ENCODE results near the gene LMAN1. TPM values are rescaled to one million over a fixed set of nuclear protein-coding genes. Genes with fewer than 3 reads are reported as not detected.

LMAN1 gene
- total and polyA plus RNA-seq, 4 donors, result 77.2 to 265 (median 98.6) TPM

DNA sequence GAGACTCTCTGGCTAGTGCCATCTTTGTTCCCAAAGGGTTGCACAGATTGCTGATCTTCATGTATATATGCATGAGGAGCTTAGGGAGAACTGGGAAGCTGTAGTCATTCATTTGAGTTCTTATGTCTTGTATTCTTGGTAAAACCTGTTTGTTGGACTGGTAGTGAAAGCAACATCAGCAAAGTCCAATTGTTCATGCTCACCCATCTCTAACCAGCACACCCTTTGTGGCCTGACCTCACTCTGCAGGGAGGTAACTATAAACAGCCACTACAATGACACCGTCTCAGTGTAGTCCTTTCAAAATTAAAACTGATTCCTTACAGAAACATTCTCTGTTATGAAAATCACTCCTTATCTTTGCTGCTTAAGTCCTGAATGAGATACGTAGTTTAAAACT is 13.9 kb upstream of the LMAN1 start:
- Histone ChIP-seq H3K27ac (ENCODE audit: low read depth in 1 of 2, low read length in 2 of 2) (no peak overlapping the region), H3K4me1 (ENCODE audit: control insufficient read depth in 4 of 4, insufficient read depth in 4 of 4, low read length in 3 of 4) (no peaks in the 10 kb centered on the region), H3K4me3 (ENCODE audit: low read depth in 1 of 3, low read length in 3 of 3) (no peak overlapping the region), H3K36me3 (ENCODE audit: control insufficient read depth in 4 of 4, insufficient read depth in 3 of 4, low read depth in 1 of 4, low read length in 3 of 4) (no peaks in the 10 kb centered on the region), H3K9ac (ENCODE audit: low read depth in 1 of 2, low read length in 2 of 2) (no peak overlapping the region), H3K27me3 (ENCODE audit: control insufficient read depth in 4 of 4, insufficient read depth in 4 of 4, low read length in 3 of 4) (no peaks in the 10 kb centered on the region), H3K9me3 (ENCODE audit: control insufficient read depth in 4 of 4, low read length in 3 of 4) (no peaks in the 10 kb centered on the region)
- no peak for DNase-seq (ENCODE audit: low spot score)
- no peak for TF ChIP-seq GABPA (IDR thresholded peaks at IDR 0.05 in 1 of 2, conservative IDR thresholded peaks at IDR 0.05 in 1 of 2)
- no peak for TF ChIP-seq HNF4A (conservative IDR thresholded peaks at IDR 0.05)
- no peak for TF ChIP-seq FOXA2 (IDR thresholded peaks at IDR 0.05)
- TF ChIP-seq SP1 (IDR thresholded peaks at IDR 0.05), result no peak
- no peak for TF ChIP-seq JUND (IDR thresholded peaks at IDR 0.05)
- TF ChIP-seq FOXA1 (IDR thresholded peaks at IDR 0.05), result no peak
- TF ChIP-seq, protein P1, sequence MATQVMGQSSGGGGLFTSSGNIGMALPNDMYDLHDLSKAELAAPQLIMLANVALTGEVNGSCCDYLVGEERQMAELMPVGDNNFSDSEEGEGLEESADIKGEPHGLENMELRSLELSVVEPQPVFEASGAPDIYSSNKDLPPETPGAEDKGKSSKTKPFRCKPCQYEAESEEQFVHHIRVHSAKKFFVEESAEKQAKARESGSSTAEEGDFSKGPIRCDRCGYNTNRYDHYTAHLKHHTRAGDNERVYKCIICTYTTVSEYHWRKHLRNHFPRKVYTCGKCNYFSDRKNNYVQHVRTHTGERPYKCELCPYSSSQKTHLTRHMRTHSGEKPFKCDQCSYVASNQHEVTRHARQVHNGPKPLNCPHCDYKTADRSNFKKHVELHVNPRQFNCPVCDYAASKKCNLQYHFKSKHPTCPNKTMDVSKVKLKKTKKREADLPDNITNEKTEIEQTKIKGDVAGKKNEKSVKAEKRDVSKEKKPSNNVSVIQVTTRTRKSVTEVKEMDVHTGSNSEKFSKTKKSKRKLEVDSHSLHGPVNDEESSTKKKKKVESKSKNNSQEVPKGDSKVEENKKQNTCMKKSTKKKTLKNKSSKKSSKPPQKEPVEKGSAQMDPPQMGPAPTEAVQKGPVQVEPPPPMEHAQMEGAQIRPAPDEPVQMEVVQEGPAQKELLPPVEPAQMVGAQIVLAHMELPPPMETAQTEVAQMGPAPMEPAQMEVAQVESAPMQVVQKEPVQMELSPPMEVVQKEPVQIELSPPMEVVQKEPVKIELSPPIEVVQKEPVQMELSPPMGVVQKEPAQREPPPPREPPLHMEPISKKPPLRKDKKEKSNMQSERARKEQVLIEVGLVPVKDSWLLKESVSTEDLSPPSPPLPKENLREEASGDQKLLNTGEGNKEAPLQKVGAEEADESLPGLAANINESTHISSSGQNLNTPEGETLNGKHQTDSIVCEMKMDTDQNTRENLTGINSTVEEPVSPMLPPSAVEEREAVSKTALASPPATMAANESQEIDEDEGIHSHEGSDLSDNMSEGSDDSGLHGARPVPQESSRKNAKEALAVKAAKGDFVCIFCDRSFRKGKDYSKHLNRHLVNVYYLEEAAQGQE (IDR thresholded peaks at IDR 0.05), result no peak
- 90% methylated on average over 2 of the region's 2 CpGs for WGBS

DNA sequence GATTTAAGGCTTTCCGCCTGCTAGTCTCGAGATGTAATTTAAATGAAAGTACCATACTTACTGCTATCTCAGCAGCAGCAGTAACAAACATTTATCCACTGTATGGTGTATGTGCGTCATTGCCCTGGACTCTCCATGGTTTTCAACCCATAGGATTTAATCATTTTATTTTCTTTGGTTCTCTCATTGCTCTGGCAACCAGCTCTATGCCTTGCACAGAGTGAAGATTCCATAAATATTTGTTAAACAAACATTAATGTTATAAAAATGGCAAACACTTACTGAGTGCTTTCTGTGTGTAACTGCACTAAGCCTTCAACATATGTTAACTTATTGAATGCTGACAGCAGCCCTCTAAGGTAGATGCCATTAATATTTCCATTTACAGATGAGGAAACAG is 1.3 kb upstream of the LMAN1 start:
- H3K4me3 ChIP-seq (ENCODE audit: low read depth in 1 of 3, low read length in 3 of 3), result peak overlapping the region in 1 of 3 donors; percentile 80
- no peak for TF ChIP-seq HNF4G (IDR thresholded peaks at IDR 0.05)
- no peak for TF ChIP-seq YY1 (IDR thresholded peaks at IDR 0.05)
- TF ChIP-seq SP1 (IDR thresholded peaks at IDR 0.05), result no peak
- TF ChIP-seq FOXA2 (IDR thresholded peaks at IDR 0.05), result no peak
- no peak for TF ChIP-seq TAF1 (conservative IDR thresholded peaks at IDR 0.05)
- TF ChIP-seq RXRA (IDR thresholded peaks at IDR 0.05), result no peak
- TF ChIP-seq EGR1 (IDR thresholded peaks at IDR 0.05; ENCODE audit: low read depth in 2 of 2), result no peak
- no peak for TF ChIP-seq FOXA1 (IDR thresholded peaks at IDR 0.05)
- TF ChIP-seq HNF4A (conservative IDR thresholded peaks at IDR 0.05), result no peak
- TF ChIP-seq RAD21 (IDR thresholded peaks at IDR 0.05), result no peak
- TF ChIP-seq, protein P2, sequence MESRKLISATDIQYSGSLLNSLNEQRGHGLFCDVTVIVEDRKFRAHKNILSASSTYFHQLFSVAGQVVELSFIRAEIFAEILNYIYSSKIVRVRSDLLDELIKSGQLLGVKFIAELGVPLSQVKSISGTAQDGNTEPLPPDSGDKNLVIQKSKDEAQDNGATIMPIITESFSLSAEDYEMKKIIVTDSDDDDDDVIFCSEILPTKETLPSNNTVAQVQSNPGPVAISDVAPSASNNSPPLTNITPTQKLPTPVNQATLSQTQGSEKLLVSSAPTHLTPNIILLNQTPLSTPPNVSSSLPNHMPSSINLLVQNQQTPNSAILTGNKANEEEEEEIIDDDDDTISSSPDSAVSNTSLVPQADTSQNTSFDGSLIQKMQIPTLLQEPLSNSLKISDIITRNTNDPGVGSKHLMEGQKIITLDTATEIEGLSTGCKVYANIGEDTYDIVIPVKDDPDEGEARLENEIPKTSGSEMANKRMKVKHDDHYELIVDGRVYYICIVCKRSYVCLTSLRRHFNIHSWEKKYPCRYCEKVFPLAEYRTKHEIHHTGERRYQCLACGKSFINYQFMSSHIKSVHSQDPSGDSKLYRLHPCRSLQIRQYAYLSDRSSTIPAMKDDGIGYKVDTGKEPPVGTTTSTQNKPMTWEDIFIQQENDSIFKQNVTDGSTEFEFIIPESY (IDR thresholded peaks at IDR 0.05), result no peak
- no peak for TF ChIP-seq JUND (IDR thresholded peaks at IDR 0.05)
- TF ChIP-seq NR2F2 (IDR thresholded peaks at IDR 0.05), result no peak
- TF ChIP-seq GABPA (IDR thresholded peaks at IDR 0.05 in 1 of 2, conservative IDR thresholded peaks at IDR 0.05 in 1 of 2), result no peak
- TF ChIP-seq, protein P3, sequence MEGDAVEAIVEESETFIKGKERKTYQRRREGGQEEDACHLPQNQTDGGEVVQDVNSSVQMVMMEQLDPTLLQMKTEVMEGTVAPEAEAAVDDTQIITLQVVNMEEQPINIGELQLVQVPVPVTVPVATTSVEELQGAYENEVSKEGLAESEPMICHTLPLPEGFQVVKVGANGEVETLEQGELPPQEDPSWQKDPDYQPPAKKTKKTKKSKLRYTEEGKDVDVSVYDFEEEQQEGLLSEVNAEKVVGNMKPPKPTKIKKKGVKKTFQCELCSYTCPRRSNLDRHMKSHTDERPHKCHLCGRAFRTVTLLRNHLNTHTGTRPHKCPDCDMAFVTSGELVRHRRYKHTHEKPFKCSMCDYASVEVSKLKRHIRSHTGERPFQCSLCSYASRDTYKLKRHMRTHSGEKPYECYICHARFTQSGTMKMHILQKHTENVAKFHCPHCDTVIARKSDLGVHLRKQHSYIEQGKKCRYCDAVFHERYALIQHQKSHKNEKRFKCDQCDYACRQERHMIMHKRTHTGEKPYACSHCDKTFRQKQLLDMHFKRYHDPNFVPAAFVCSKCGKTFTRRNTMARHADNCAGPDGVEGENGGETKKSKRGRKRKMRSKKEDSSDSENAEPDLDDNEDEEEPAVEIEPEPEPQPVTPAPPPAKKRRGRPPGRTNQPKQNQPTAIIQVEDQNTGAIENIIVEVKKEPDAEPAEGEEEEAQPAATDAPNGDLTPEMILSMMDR (IDR thresholded peaks at IDR 0.05; ENCODE audit: low read depth, low read length, missing input control), result no peak
- TF ChIP-seq, protein P1 (IDR thresholded peaks at IDR 0.05), result no peak
- TF ChIP-seq, protein P4, sequence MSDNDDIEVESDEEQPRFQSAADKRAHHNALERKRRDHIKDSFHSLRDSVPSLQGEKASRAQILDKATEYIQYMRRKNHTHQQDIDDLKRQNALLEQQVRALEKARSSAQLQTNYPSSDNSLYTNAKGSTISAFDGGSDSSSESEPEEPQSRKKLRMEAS (IDR thresholded peaks at IDR 0.05), result no peak
- TF ChIP-seq, protein P5, sequence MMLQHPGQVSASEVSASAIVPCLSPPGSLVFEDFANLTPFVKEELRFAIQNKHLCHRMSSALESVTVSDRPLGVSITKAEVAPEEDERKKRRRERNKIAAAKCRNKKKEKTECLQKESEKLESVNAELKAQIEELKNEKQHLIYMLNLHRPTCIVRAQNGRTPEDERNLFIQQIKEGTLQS (IDR thresholded peaks at IDR 0.05), result no peak
- H3K9me3 ChIP-seq (ENCODE audit: control insufficient read depth in 4 of 4, low read length in 3 of 4), result no peaks in the 10 kb centered on the region
- no peak for DNase-seq (ENCODE audit: low spot score)
- H3K27me3 ChIP-seq (ENCODE audit: control insufficient read depth in 4 of 4, insufficient read depth in 4 of 4, low read length in 3 of 4), result no peaks in the 10 kb centered on the region
- H3K36me3 ChIP-seq (ENCODE audit: control insufficient read depth in 4 of 4, insufficient read depth in 3 of 4, low read depth in 1 of 4, low read length in 3 of 4), result peaks cover 0 to 4% (median 1%) of the 10 kb centered on the region in 4 donors
- WGBS, result 96% methylated on average over 3 of the region's 3 CpGs
- H3K9ac ChIP-seq (ENCODE audit: low read depth in 1 of 2, low read length in 2 of 2), result no peak overlapping the region
- H3K27ac ChIP-seq (ENCODE audit: low read depth in 1 of 2, low read length in 2 of 2), result no peak overlapping the region
- H3K4me1 ChIP-seq (ENCODE audit: control insufficient read depth in 4 of 4, insufficient read depth in 4 of 4, low read length in 3 of 4), result peaks cover 4 to 15% (median 7%) of the 10 kb centered on the region in 4 donors
